Measurements from ENCODE around the gene STXBP6.

Gene STXBP6

DNA sequence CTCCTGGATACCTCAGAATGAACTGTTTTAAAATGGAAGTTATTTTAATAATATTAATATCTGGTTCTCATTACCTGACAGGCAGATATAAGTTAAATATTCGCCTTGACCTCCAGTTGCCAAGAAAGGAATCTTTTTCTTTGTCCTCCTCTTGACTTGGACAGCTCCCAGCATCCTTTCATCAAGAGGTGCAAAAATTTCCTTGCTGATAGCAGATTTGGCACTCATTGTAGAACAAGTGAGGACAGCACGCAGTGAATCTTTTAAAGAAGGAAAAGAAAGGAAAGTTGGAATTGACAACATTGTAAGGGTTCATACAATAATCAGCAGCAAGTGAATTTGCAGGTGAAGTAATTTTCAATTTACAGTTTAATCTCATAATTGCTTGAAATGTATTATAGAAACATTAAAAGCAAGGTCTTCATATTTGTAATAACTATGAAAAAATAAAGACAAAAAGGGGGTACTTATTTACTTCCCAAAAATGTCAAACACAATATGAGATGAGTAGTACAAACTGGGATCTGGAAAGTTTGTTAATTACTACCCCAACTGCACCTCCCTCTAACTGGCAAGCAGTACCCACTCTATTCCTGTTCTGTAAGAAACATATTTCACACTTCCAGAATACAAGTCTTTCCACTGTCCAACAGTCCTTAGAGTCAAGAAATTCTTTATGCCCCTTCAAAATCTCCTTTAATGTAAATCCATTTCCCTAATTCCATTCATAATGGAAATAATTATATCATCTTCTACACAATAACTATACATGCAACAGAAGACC lies 75.2 kb downstream of the STXBP6 start:
- no peak overlapping the region for H3K4me2 ChIP-seq (ENCODE audit: low read length)
- H4K20me1 ChIP-seq (ENCODE audit: control insufficient read depth, insufficient read depth, low read depth, low read length): no peaks in the 10 kb centered on the region
- no peaks in the 10 kb centered on the region for H3K27me3 ChIP-seq (ENCODE audit: control insufficient read depth, low read length)
- H3K9me3 ChIP-seq (ENCODE audit: control insufficient read depth, insufficient read depth, low read length): no peaks in the 10 kb centered on the region
- H3K4me1 ChIP-seq (ENCODE audit: control insufficient read depth, low read length): no peaks in the 10 kb centered on the region
- no peaks in the 10 kb centered on the region for H3K36me3 ChIP-seq (ENCODE audit: control insufficient read depth, low read length)
- H3K79me2 ChIP-seq (ENCODE audit: control insufficient read depth, low read length): no peaks in the 10 kb centered on the region
- no peak overlapping the region for H3K27ac ChIP-seq (ENCODE audit: low read depth, low read length)
- H3K9me2 ChIP-seq (replicated peaks; ENCODE audit: control insufficient read depth, low read length): no peaks in the 10 kb centered on the region
- no peaks in the 10 kb centered on the region for H3F3A ChIP-seq (ENCODE audit: control insufficient read depth, insufficient read depth)
- TF ChIP-seq EZH2phosphoT487 (IDR thresholded peaks at IDR 0.05; ENCODE audit: borderline replicate concordance, low read length) (no peak), CTCF (IDR thresholded peaks at IDR 0.05; ENCODE audit: low read depth, low read length, poor library complexity, severe bottlenecking) (no peak)
- no peak overlapping the region for H3K4me3 ChIP-seq (ENCODE audit: low read length)

DNA sequence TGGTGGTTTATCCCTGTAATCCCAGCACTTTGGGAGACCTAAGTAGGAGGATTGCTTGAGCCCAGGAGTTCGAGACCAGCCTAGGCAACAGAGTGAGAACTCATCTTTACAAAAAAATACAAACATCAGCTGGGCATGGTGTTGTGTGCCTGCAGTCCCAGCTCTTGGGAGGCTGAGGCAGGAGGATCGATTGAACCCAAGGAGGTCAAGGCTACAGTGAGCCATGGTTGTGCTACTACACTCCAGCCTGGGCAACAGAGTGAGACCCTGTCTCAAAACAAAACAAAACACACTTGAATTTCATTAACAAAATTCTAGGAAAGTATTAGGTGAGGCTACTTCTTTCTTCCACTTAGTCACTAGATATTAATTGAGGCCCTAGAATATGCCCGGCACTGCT lies 77.1 kb downstream of the STXBP6 start:
- Histone ChIP-seq H3K4me3 (ENCODE audit: low read length) (no peak overlapping the region), H3K9me2 (replicated peaks; ENCODE audit: control insufficient read depth, low read length) (no peaks in the 10 kb centered on the region), H3K27me3 (ENCODE audit: control insufficient read depth, low read length) (no peaks in the 10 kb centered on the region), H3K9me3 (ENCODE audit: control insufficient read depth, insufficient read depth, low read length) (no peaks in the 10 kb centered on the region), H3K4me2 (ENCODE audit: low read length) (no peak overlapping the region), H3K4me1 (ENCODE audit: control insufficient read depth, low read length) (no peaks in the 10 kb centered on the region), H3K79me2 (ENCODE audit: control insufficient read depth, low read length) (no peaks in the 10 kb centered on the region), H3K36me3 (ENCODE audit: control insufficient read depth, low read length) (no peaks in the 10 kb centered on the region), H3F3A (ENCODE audit: control insufficient read depth, insufficient read depth) (no peaks in the 10 kb centered on the region), H4K20me1 (ENCODE audit: control insufficient read depth, insufficient read depth, low read depth, low read length) (no peaks in the 10 kb centered on the region), H3K27ac (ENCODE audit: low read depth, low read length) (no peak overlapping the region)
- TF ChIP-seq CTCF (IDR thresholded peaks at IDR 0.05; ENCODE audit: low read depth, low read length, poor library complexity, severe bottlenecking): no peak
- TF ChIP-seq EZH2phosphoT487 (IDR thresholded peaks at IDR 0.05; ENCODE audit: borderline replicate concordance, low read length): no peak

DNA sequence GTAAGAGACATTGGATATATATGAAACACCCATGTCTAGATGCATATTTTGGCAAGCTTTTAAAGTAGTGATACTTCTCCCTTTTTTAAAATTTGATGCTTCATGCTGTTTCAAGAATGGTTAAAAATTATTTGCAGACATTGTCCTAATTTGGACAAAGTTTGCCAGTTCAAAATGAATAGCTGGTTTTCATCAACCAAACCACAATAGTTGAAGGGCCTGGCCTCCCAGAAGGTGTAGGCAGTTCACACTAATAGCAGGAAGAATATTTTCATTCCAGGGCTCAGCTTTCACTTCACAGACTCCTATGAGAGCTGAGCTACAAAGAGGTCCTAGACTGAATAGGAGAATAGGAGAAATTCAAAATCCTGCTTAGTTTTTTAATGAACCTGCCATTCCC lies 78.7 kb downstream of the STXBP6 start:
- Histone ChIP-seq H3K4me2 (ENCODE audit: low read length) (no peak overlapping the region), H3K4me1 (ENCODE audit: control insufficient read depth, low read length) (no peaks in the 10 kb centered on the region)

More for the DNA sequence above, 78.7 kb downstream of the STXBP6 start:
- Histone ChIP-seq H3F3A (ENCODE audit: control insufficient read depth, insufficient read depth) (no peaks in the 10 kb centered on the region), H3K4me3 (ENCODE audit: low read length) (no peak overlapping the region), H3K27me3 (ENCODE audit: control insufficient read depth, low read length) (no peaks in the 10 kb centered on the region), H4K20me1 (ENCODE audit: control insufficient read depth, insufficient read depth, low read depth, low read length) (no peaks in the 10 kb centered on the region), H3K36me3 (ENCODE audit: control insufficient read depth, low read length) (no peaks in the 10 kb centered on the region), H3K9me3 (ENCODE audit: control insufficient read depth, insufficient read depth, low read length) (no peaks in the 10 kb centered on the region), H3K27ac (ENCODE audit: low read depth, low read length) (no peak overlapping the region), H3K9me2 (replicated peaks; ENCODE audit: control insufficient read depth, low read length) (no peaks in the 10 kb centered on the region), H3K79me2 (ENCODE audit: control insufficient read depth, low read length) (no peaks in the 10 kb centered on the region)
- TF ChIP-seq CTCF (IDR thresholded peaks at IDR 0.05; ENCODE audit: low read depth, low read length, poor library complexity, severe bottlenecking): no peak
- no peak for TF ChIP-seq EZH2phosphoT487 (IDR thresholded peaks at IDR 0.05; ENCODE audit: borderline replicate concordance, low read length)
